H9 (cell line): Measurements from ENCODE around the gene CD8A. TPM values are rescaled to one million over a fixed set of nuclear protein-coding genes. Genes with fewer than 3 reads are reported as not detected.

Experiments
- DNase-seq: peaks from one replicate; pipeline ENCODE4 v3.0.0-alpha.2; 2017
- H2AFZ ChIP-seq: one replicate; pipeline ENCODE4 v1.6.1; 2013; ENCODE audit warnings: mild to moderate bottlenecking, low read length, control low read depth, moderate library complexity
- H2AK5ac ChIP-seq: 2 replicates; pipeline ENCODE4 v1.6.1; 2013; ENCODE audit warnings: low read length, control low read depth, mixed read lengths; ENCODE audit not compliant: insufficient read length
- H2BK120ac ChIP-seq: one replicate; pipeline ENCODE4 v1.6.1; 2013; ENCODE audit warnings: low read depth, mild to moderate bottlenecking, low read length, control low read depth, inconsistent platforms; ENCODE audit not compliant: poor library complexity, severe bottlenecking
- H2BK12ac ChIP-seq: 2 replicates; pipeline ENCODE4 v1.6.1; 2013; ENCODE audit warnings: low read length, control low read depth, mixed read lengths, low read depth; ENCODE audit not compliant: insufficient read length
- H2BK15ac ChIP-seq: 2 replicates; pipeline ENCODE4 v1.6.1; 2013; ENCODE audit warnings: low read depth, low read length, control low read depth
- H2BK20ac ChIP-seq: one replicate; pipeline ENCODE4 v1.6.1; 2013; ENCODE audit warnings: low read depth, mild to moderate bottlenecking, low read length, control low read depth, inconsistent platforms; ENCODE audit not compliant: poor library complexity, severe bottlenecking
- H2BK5ac ChIP-seq: 2 replicates; pipeline ENCODE4 v1.6.1; 2013; ENCODE audit warnings: low read length, control low read depth, mixed read lengths; ENCODE audit not compliant: insufficient read length
- H3K14ac ChIP-seq: 2 replicates; pipeline ENCODE4 v1.6.1; 2013; ENCODE audit warnings: low read length, control low read depth; ENCODE audit not compliant: insufficient read depth
- H3K18ac ChIP-seq: 2 replicates; pipeline ENCODE4 v1.6.1; 2013; ENCODE audit warnings: low read depth, mild to moderate bottlenecking, mixed read lengths, low read length, control low read depth; ENCODE audit not compliant: insufficient read length
- H3K23ac ChIP-seq: 2 replicates; pipeline ENCODE4 v1.6.1; 2013; ENCODE audit warnings: low read length, control low read depth, mixed read lengths, low read depth; ENCODE audit not compliant: insufficient read length
- H3K23me2 ChIP-seq: 2 replicates; pipeline ENCODE4 v1.6.1; 2013; ENCODE audit warnings: low read depth, mild to moderate bottlenecking, mixed read lengths, low read length, control low read depth; ENCODE audit not compliant: insufficient read length, poor library complexity, severe bottlenecking
- H3K27ac ChIP-seq: 2 replicates; pipeline ENCODE4 v1.5.1; 2013; ENCODE audit warnings: low read length, control low read depth, mixed read lengths, low read depth; ENCODE audit not compliant: insufficient read length
- H3K27me3 ChIP-seq: 2 replicates; pipeline ENCODE4 v1.6.1; 2013; ENCODE audit warnings: low read length, control low read depth, inconsistent platforms; ENCODE audit not compliant: insufficient read depth
- H3K4ac ChIP-seq: 2 replicates; pipeline ENCODE4 v1.6.1; 2013; ENCODE audit warnings: low read depth, mild to moderate bottlenecking, control low read depth, inconsistent platforms, low read length, moderate library complexity
- H3K4me1 ChIP-seq: 2 replicates; pipeline ENCODE4 v1.6.1; 2013; ENCODE audit warnings: low read length, control low read depth, inconsistent platforms; ENCODE audit not compliant: insufficient read depth
- H3K4me2 ChIP-seq: 2 replicates; pipeline ENCODE4 v1.6.1; 2013; ENCODE audit warnings: low read length, control low read depth, mixed read lengths; ENCODE audit not compliant: insufficient read length, insufficient read depth
- H3K56ac ChIP-seq: 2 replicates; pipeline ENCODE4 v1.6.1; 2013; ENCODE audit warnings: low read depth, mild to moderate bottlenecking, mixed read lengths, low read length, control low read depth; ENCODE audit not compliant: insufficient read length
- H3K79me1 ChIP-seq: 2 replicates; pipeline ENCODE4 v1.6.1; 2013; ENCODE audit warnings: low read depth, mild to moderate bottlenecking, moderate library complexity, low read length, control low read depth, inconsistent platforms; ENCODE audit not compliant: insufficient read depth, poor library complexity, severe bottlenecking
- H3K79me2 ChIP-seq: 2 replicates; pipeline ENCODE4 v1.6.1; 2013; ENCODE audit warnings: low read length, control low read depth, inconsistent platforms; ENCODE audit not compliant: insufficient read depth
- H3K9ac ChIP-seq: 2 replicates; pipeline ENCODE4 v1.6.1; 2013; ENCODE audit warnings: low read length, control low read depth, mixed read lengths; ENCODE audit not compliant: insufficient read length; ENCODE audit errors: extremely low read depth
- H3K9me3 ChIP-seq: one replicate; pipeline ENCODE4 v1.6.1; 2013; ENCODE audit warnings: low read depth, low read length, inconsistent platforms; ENCODE audit not compliant: control insufficient read depth
- H3T11ph ChIP-seq: one replicate; pipeline ENCODE4 v1.6.1; 2013; ENCODE audit warnings: mild to moderate bottlenecking, low read length, control low read depth, inconsistent platforms
- H4K20me1 ChIP-seq: one replicate; pipeline ENCODE4 v1.6.1; 2013; ENCODE audit not compliant: control insufficient read depth, insufficient read length, insufficient read depth
- H4K5ac ChIP-seq: 2 replicates; pipeline ENCODE4 v1.6.1; 2013; ENCODE audit warnings: low read depth, mild to moderate bottlenecking, mixed read lengths, low read length, control low read depth; ENCODE audit not compliant: insufficient read length
- H4K8ac ChIP-seq: replicated peaks from 2 replicates; pipeline ENCODE4 v1.6.1; 2013; ENCODE audit warnings: low read length, control low read depth, mixed read lengths, low read depth; ENCODE audit not compliant: insufficient read length
- H4K91ac ChIP-seq: 2 replicates; pipeline ENCODE4 v1.6.1; 2013; ENCODE audit warnings: low read depth, mild to moderate bottlenecking, moderate library complexity, mixed read lengths, low read length, control low read depth; ENCODE audit not compliant: insufficient read length
- H3K27ac Mint-ChIP-seq, 3 experiments: 2 replicates in 2 of 3; 3 replicates in 1 of 3; pipeline ENCODE4 v1.8.0; 2020 to 2021; ENCODE audit warnings: mixed read lengths in 3 of 3, mild to moderate bottlenecking in 1 of 3, moderate library complexity in 1 of 3
- H3K27me3 Mint-ChIP-seq: 2 replicates; pipeline ENCODE4 v1.8.0; 2021; ENCODE audit warnings: low read depth, mild to moderate bottlenecking, moderate library complexity, mixed read lengths
- H3K36me3 Mint-ChIP-seq, 3 experiments: 2 replicates in 2 of 3; 3 replicates in 1 of 3; pipeline ENCODE4 v1.8.0; 2020 to 2021; ENCODE audit warnings: low read depth in 3 of 3, mixed read lengths in 3 of 3; ENCODE audit not compliant: insufficient read depth in 1 of 3
- H3K4me1 Mint-ChIP-seq, 2 experiments: 2 replicates each; pipeline ENCODE4 v1.8.0; 2020; ENCODE audit warnings: mixed read lengths in 2 of 2
- H3K4me3 Mint-ChIP-seq, 2 experiments: 2 replicates in 1 of 2; 3 replicates in 1 of 2; pipeline ENCODE4 v1.8.0; 2020 to 2021; ENCODE audit warnings: mild to moderate bottlenecking in 2 of 2, mixed read lengths in 2 of 2, moderate library complexity in 1 of 2
- H3K9me3 Mint-ChIP-seq, 2 experiments: 2 replicates in 1 of 2; 3 replicates in 1 of 2; pipeline ENCODE4 v1.8.0; 2020; ENCODE audit warnings: mild to moderate bottlenecking in 2 of 2, mixed read lengths in 2 of 2, moderate library complexity in 1 of 2
- WGBS: extraction: QIAGEN DNeasy Blood & Tissue Kit; methylation state at CpG from one replicate; pipeline ENCODE4 v1.1.7; 2013; ENCODE audit warnings: missing lambda C conversion rate, low lambda C conversion rate, mixed read lengths; ENCODE audit not compliant: insufficient read length; ENCODE audit errors: extremely low coverage; 5-methylcytosine and 5-hydroxymethylcytosine counted together
- total RNA-seq: library from RNA; stranded (reverse); gene quantifications from 2 replicates; pipeline ENCODE4 v1.2.1, GENCODE V29; 2021
- TF ChIP-seq, protein P1 (sequence below): fragments of 200-600 bp; sonication (generic); conservative IDR thresholded peaks from 3 replicates; pipeline ENCODE4 v1.8.0; 2021; ENCODE audit warnings: antibody characterized with exemption, mild to moderate bottlenecking

The CD8A gene
- total RNA-seq, 1 experiment from 2014 or later: not detected

DNA sequence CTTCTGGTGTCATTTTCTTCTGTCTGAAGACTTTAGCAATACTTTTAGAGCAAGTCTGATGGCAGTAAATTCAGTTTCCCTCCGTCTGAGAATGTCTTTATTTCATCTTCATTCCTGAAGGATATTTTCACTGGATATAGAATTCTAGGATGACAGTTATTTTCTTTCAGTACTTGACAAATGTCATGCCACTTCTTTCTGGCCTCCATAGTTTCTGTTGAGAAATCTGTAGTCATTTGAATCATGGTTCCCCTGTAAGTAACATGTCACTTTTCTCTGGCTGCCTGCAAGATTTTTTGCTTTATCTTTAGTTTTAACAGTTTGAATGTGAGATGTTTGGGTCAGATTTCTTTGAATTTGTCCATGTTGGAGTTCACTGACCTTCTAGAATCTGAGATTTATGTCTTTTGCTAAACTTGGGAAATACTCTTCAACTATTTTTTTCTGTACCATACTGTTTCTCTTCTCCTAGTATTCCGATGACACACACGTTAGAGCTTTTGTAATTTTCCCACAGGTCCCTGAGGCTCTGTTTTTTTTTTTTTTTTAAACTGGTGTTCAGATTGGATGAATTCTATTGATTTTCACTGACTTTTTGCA, 40.4 kb downstream of the CD8A start:
- Histone ChIP-seq H2BK120ac (no peak overlapping the region), H3K27me3 (no peaks in the 10 kb centered on the region), H4K20me1 (no peaks in the 10 kb centered on the region), H2BK5ac (no peak overlapping the region), H4K91ac (no peak overlapping the region), H3K9ac (no peak overlapping the region), H2AFZ (no peak overlapping the region), H3K79me1 (peaks cover 7% of the 10 kb centered on the region), H3K79me2 (peaks cover 5% of the 10 kb centered on the region; the same call in 1 of the 2 replicates), H2BK12ac (no peak overlapping the region), H4K5ac (no peak overlapping the region), H2BK15ac (no peak overlapping the region), H3K14ac (no peak overlapping the region), H3K23ac (no peak overlapping the region), H3K27ac (no peak overlapping the region), H2AK5ac (no peak overlapping the region), H3K4ac (no peak overlapping the region), H3K4me2 (no peak overlapping the region), H3K9me3 (peaks cover 6% of the 10 kb centered on the region), H3K4me1 (no peaks in the 10 kb centered on the region), H3K56ac (no peak overlapping the region), H4K8ac (no peak overlapping the region), H2BK20ac (no peak overlapping the region), H3K23me2 (no peaks in the 10 kb centered on the region), H3T11ph (no peak overlapping the region), H3K18ac (no peak overlapping the region)
- no CpG with 5 or more reads among the region's 3 CpGs for WGBS
- Mint-ChIP-seq H3K27ac (no peak overlapping the region), H3K9me3 (peaks cover 17 to 19% of the 10 kb centered on the region in 2 experiments), H3K27me3 (no peaks in the 10 kb centered on the region), H3K4me3 (no peak overlapping the region), H3K4me1 (peaks cover 12 to 17% of the 10 kb centered on the region in 2 experiments), H3K36me3 (peaks cover 40 to 52% (median 41%) of the 10 kb centered on the region in 3 experiments)
- TF ChIP-seq, protein P1, sequence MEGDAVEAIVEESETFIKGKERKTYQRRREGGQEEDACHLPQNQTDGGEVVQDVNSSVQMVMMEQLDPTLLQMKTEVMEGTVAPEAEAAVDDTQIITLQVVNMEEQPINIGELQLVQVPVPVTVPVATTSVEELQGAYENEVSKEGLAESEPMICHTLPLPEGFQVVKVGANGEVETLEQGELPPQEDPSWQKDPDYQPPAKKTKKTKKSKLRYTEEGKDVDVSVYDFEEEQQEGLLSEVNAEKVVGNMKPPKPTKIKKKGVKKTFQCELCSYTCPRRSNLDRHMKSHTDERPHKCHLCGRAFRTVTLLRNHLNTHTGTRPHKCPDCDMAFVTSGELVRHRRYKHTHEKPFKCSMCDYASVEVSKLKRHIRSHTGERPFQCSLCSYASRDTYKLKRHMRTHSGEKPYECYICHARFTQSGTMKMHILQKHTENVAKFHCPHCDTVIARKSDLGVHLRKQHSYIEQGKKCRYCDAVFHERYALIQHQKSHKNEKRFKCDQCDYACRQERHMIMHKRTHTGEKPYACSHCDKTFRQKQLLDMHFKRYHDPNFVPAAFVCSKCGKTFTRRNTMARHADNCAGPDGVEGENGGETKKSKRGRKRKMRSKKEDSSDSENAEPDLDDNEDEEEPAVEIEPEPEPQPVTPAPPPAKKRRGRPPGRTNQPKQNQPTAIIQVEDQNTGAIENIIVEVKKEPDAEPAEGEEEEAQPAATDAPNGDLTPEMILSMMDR: no peak
- DNase-seq: no peak
